WTC11 (cell line): ENCODE measurements around the gene TYMS. TPM values are rescaled to one million over a fixed set of nuclear protein-coding genes. Genes with fewer than 3 reads are reported as not detected.

Source experiments
- ATAC-seq: fragments of 200-7000 bp; cut with Tn5 transposase; 2 replicates; pipeline ENCODE4 v1.10.0; 2021; ENCODE audit warnings: mild to moderate bottlenecking, moderate library complexity
- Bru-seq: library from RNA; stranded (reverse); fragments of 400-500 nt; gene quantifications from one replicate; lab custom pipeline; 2021; lab: Mats Ljungman, UMichigan
- CTCF ChIA-PET: fragments of 300-600 bp; sonication (Branson Sonifier 250); formaldehyde crosslinking; loops from one replicate; lab custom pipeline; 2021; ENCODE audit warnings: antibody characterized with exemption; lab: Charles Lee
- POLR2A ChIA-PET: fragments of 350-600 bp; sonication (Branson Sonifier 250); formaldehyde crosslinking; loops from one replicate; lab custom pipeline; 2021; ENCODE audit warnings: antibody characterized with exemption; lab: Charles Lee
- DNase-seq: peaks from one replicate; pipeline ENCODE4 v3.0.0; 2021; ENCODE audit warnings: low spot score
- H3K27ac Mint-ChIP-seq: 2 replicates; pipeline ENCODE4 v1.8.0; 2021; ENCODE audit warnings: mixed read lengths
- H3K27me3 Mint-ChIP-seq: 2 replicates; pipeline ENCODE4 v1.8.0; 2021; ENCODE audit warnings: low read depth, mild to moderate bottlenecking, moderate library complexity, mixed read lengths
- H3K36me3 Mint-ChIP-seq: 2 replicates; pipeline ENCODE4 v1.8.0; 2021; ENCODE audit warnings: mixed read lengths
- H3K4me1 Mint-ChIP-seq: 2 replicates; pipeline ENCODE4 v1.8.0; 2022; ENCODE audit warnings: mixed read lengths
- H3K4me3 Mint-ChIP-seq: 2 replicates; pipeline ENCODE4 v1.8.0; 2021; ENCODE audit warnings: mild to moderate bottlenecking, moderate library complexity, mixed read lengths
- H3K9me3 Mint-ChIP-seq: 2 replicates; pipeline ENCODE4 v1.8.0; 2021; ENCODE audit warnings: mixed read lengths
- ESRRA ChIP-seq: sonication (generic); formaldehyde crosslinking; IDR thresholded peaks from 2 replicates; pipeline ENCODE4 v1.8.1; 2022; ENCODE audit warnings: mild to moderate bottlenecking, missing genetic modification reagents, borderline replicate concordance
- NFE2L1 ChIP-seq: sonication (generic); formaldehyde crosslinking; IDR thresholded peaks from 2 replicates; pipeline ENCODE4 v1.8.1; 2023; ENCODE audit warnings: missing genetic modification reagents
- RORB ChIP-seq: fragments of 250-450 bp; sonication (Bioruptor Pico); IDR thresholded peaks from 2 replicates; pipeline ENCODE4 v1.9.0; 2021; ENCODE audit warnings: mild to moderate bottlenecking
- SMAD4 ChIP-seq: sonication (generic); formaldehyde crosslinking; IDR thresholded peaks from 2 replicates; pipeline ENCODE4 v1.8.0; 2022; ENCODE audit warnings: mild to moderate bottlenecking, missing genetic modification reagents
- SP1 ChIP-seq: sonication (generic); formaldehyde crosslinking; conservative IDR thresholded peaks from 2 replicates; pipeline ENCODE4 v1.8.1; 2022; ENCODE audit warnings: missing genetic modification reagents
- TCF7 ChIP-seq: sonication (generic); formaldehyde crosslinking; IDR thresholded peaks from 2 replicates; pipeline ENCODE4 v1.8.0; 2022; ENCODE audit warnings: mild to moderate bottlenecking, low read depth, missing genetic modification reagents, moderate library complexity
- ZNF219 ChIP-seq: sonication (generic); formaldehyde crosslinking; IDR thresholded peaks from 2 replicates; pipeline ENCODE4 v1.8.0; 2023; ENCODE audit warnings: missing genetic modification reagents, mild to moderate bottlenecking, borderline replicate concordance
- long read RNA-seq, 3 experiments: library from RNA in 1 of 3; library from capped mRNA in 1 of 3; library from polyadenylated mRNA in 1 of 3; unstranded in 2 of 3; stranded (forward) in 1 of 3; transcript quantifications; one replicate each; pipeline ENCODE4 v2.0.0, GENCODE V29; 2021
- total RNA-seq: library from RNA; stranded (reverse); gene quantifications from 3 replicates; pipeline ENCODE4 v1.2.3, GENCODE V29; 2021
- TF ChIP-seq, protein P1 (sequence below): sonication (generic); formaldehyde crosslinking; IDR thresholded peaks from 2 replicates; pipeline ENCODE4 v1.8.0; 2023; ENCODE audit warnings: missing genetic modification reagents, mild to moderate bottlenecking, borderline replicate concordance
- TF ChIP-seq, protein P2 (sequence below): sonication (generic); formaldehyde crosslinking; IDR thresholded peaks from 2 replicates; pipeline ENCODE4 v1.8.1; 2023; ENCODE audit warnings: mild to moderate bottlenecking, moderate library complexity, missing genetic modification reagents
- TF ChIP-seq, protein P3 (sequence below): sonication (generic); formaldehyde crosslinking; IDR thresholded peaks from 2 replicates; pipeline ENCODE4 v1.8.0; 2022; ENCODE audit warnings: missing genetic modification reagents
- TF ChIP-seq, protein P4 (sequence below): sonication (generic); formaldehyde crosslinking; IDR thresholded peaks from 2 replicates; pipeline ENCODE4 v1.8.1; 2022; ENCODE audit warnings: low read depth, mild to moderate bottlenecking, moderate library complexity, missing genetic modification reagents, borderline replicate concordance
- TF ChIP-seq, protein P5 (sequence below): sonication (generic); formaldehyde crosslinking; IDR thresholded peaks from 2 replicates; pipeline ENCODE4 v1.8.1; 2023; ENCODE audit warnings: mild to moderate bottlenecking, missing genetic modification reagents, borderline replicate concordance
- TF ChIP-seq, protein P6 (sequence below): sonication (generic); formaldehyde crosslinking; IDR thresholded peaks from 2 replicates; pipeline ENCODE4 v1.8.0; 2022; ENCODE audit warnings: mild to moderate bottlenecking, missing genetic modification reagents
- TF ChIP-seq, protein P7 (sequence below): sonication (generic); formaldehyde crosslinking; IDR thresholded peaks from 2 replicates; pipeline ENCODE4 v1.8.1; 2022; ENCODE audit warnings: mild to moderate bottlenecking, moderate library complexity, missing genetic modification reagents

The TYMS gene
- 83.2 to 86.4 TPM (median 86.3 TPM) in 3 replicates for total RNA-seq
- Bru-seq, nascent RNA, result percentile 92 among the genes with signal in this experiment
- long read RNA-seq, experiment 1, transcript TYMS-205 (5 exons, 886 nt), result minor isoform, 12 of 234 reads
- long read RNA-seq, experiment 1, transcript TYMS-203 (7 exons, 1,662 nt), result major isoform, 184 of 234 reads
- long read RNA-seq, experiment 1, partial matches to known transcripts, result 8 of 234 reads
- long read RNA-seq, experiment 1, other reads (novel, unspliced or antisense), result 29 of 234 reads
- long read RNA-seq, experiment 2, transcript TYMS-203 (7 exons, 1,662 nt), result major isoform, 109 of 143 reads
- long read RNA-seq, experiment 2, partial matches to known transcripts, result 27 of 143 reads
- long read RNA-seq, experiment 2, other reads (novel, unspliced or antisense), result 3 of 143 reads
- long read RNA-seq, experiment 3, partial matches to known transcripts, result 3 of 8 reads
- long read RNA-seq, experiment 3, other reads (novel, unspliced or antisense), result 2 of 8 reads

DNA sequence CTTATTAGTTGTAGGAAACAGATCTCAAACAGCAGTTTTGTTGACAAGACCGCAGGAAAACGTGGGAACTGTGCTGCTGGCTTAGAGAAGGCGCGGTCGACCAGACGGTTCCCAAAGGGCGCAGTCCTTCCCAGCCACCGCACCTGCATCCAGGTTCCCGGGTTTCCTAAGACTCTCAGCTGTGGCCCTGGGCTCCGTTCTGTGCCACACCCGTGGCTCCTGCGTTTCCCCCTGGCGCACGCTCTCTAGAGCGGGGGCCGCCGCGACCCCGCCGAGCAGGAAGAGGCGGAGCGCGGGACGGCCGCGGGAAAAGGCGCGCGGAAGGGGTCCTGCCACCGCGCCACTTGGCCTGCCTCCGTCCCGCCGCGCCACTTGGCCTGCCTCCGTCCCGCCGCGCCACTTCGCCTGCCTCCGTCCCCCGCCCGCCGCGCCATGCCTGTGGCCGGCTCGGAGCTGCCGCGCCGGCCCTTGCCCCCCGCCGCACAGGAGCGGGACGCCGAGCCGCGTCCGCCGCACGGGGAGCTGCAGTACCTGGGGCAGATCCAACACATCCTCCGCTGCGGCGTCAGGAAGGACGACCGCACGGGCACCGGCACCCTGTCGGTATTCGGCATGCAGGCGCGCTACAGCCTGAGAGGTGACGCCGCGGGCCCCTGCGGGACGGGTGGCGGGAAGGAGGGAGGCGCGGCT, at the start of gene TYMS:
Gene TYMS, plus strand, starts transcription at position 343 of the 690 bp plus-strand sequence. Its CDS starts 90 bp downstream, at position 433.
- Mint-ChIP-seq H3K27ac (peak within 1 kb of the TSS; percentile 95), H3K27me3 (no peaks in the 10 kb centered on the region), H3K4me1 (peaks cover 40% of the 10 kb centered on the region), H3K4me3 (peak within 1 kb of the TSS; percentile 88), H3K36me3 (peaks cover 38% of the 10 kb centered on the region), H3K9me3 (peaks cover 9% of the 10 kb centered on the region)
- peak; percentile 57 for ATAC-seq
- ChIA-PET CTCF (interaction anchor here (0.7 to 3.4 kb wide), 11 partner anchors 9 to 182 kb away, joined by 3 to 30 read pairs (median 10); partner anchors contain the start of gene ENOSF1), POLR2A (interaction anchor here (0.5 to 2.4 kb wide), 10 partner anchors 8 to 516 kb away, joined by 3 to 10 read pairs (median 4); partner anchors contain the start of genes ENOSF1 and THOC1)
- peak; percentile 77 for DNase-seq
- TF ChIP-seq SP1 (CRISPR knock-in tag), result peak; percentile 62; the same call in 1 of the 2 replicates
- no peak for TF ChIP-seq TCF7 (CRISPR knock-in tag)
- TF ChIP-seq, protein P1, sequence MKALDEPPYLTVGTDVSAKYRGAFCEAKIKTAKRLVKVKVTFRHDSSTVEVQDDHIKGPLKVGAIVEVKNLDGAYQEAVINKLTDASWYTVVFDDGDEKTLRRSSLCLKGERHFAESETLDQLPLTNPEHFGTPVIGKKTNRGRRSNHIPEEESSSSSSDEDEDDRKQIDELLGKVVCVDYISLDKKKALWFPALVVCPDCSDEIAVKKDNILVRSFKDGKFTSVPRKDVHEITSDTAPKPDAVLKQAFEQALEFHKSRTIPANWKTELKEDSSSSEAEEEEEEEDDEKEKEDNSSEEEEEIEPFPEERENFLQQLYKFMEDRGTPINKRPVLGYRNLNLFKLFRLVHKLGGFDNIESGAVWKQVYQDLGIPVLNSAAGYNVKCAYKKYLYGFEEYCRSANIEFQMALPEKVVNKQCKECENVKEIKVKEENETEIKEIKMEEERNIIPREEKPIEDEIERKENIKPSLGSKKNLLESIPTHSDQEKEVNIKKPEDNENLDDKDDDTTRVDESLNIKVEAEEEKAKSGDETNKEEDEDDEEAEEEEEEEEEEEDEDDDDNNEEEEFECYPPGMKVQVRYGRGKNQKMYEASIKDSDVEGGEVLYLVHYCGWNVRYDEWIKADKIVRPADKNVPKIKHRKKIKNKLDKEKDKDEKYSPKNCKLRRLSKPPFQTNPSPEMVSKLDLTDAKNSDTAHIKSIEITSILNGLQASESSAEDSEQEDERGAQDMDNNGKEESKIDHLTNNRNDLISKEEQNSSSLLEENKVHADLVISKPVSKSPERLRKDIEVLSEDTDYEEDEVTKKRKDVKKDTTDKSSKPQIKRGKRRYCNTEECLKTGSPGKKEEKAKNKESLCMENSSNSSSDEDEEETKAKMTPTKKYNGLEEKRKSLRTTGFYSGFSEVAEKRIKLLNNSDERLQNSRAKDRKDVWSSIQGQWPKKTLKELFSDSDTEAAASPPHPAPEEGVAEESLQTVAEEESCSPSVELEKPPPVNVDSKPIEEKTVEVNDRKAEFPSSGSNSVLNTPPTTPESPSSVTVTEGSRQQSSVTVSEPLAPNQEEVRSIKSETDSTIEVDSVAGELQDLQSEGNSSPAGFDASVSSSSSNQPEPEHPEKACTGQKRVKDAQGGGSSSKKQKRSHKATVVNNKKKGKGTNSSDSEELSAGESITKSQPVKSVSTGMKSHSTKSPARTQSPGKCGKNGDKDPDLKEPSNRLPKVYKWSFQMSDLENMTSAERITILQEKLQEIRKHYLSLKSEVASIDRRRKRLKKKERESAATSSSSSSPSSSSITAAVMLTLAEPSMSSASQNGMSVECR, result peak; percentile 66; the same call in 1 of the 2 replicates
- peak; percentile 80; the same call in 1 of the 2 replicates for TF ChIP-seq NFE2L1 (CRISPR knock-in tag)
- TF ChIP-seq, protein P2, sequence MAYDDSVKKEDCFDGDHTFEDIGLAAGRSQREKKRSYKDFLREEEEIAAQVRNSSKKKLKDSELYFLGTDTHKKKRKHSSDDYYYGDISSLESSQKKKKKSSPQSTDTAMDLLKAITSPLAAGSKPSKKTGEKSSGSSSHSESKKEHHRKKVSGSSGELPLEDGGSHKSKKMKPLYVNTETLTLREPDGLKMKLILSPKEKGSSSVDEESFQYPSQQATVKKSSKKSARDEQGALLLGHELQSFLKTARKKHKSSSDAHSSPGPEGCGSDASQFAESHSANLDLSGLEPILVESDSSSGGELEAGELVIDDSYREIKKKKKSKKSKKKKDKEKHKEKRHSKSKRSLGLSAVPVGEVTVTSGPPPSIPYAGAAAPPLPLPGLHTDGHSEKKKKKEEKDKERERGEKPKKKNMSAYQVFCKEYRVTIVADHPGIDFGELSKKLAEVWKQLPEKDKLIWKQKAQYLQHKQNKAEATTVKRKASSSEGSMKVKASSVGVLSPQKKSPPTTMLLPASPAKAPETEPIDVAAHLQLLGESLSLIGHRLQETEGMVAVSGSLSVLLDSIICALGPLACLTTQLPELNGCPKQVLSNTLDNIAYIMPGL (CRISPR knock-in tag), result peak; percentile 53; the same call in 1 of the 2 replicates
- TF ChIP-seq, protein P3, sequence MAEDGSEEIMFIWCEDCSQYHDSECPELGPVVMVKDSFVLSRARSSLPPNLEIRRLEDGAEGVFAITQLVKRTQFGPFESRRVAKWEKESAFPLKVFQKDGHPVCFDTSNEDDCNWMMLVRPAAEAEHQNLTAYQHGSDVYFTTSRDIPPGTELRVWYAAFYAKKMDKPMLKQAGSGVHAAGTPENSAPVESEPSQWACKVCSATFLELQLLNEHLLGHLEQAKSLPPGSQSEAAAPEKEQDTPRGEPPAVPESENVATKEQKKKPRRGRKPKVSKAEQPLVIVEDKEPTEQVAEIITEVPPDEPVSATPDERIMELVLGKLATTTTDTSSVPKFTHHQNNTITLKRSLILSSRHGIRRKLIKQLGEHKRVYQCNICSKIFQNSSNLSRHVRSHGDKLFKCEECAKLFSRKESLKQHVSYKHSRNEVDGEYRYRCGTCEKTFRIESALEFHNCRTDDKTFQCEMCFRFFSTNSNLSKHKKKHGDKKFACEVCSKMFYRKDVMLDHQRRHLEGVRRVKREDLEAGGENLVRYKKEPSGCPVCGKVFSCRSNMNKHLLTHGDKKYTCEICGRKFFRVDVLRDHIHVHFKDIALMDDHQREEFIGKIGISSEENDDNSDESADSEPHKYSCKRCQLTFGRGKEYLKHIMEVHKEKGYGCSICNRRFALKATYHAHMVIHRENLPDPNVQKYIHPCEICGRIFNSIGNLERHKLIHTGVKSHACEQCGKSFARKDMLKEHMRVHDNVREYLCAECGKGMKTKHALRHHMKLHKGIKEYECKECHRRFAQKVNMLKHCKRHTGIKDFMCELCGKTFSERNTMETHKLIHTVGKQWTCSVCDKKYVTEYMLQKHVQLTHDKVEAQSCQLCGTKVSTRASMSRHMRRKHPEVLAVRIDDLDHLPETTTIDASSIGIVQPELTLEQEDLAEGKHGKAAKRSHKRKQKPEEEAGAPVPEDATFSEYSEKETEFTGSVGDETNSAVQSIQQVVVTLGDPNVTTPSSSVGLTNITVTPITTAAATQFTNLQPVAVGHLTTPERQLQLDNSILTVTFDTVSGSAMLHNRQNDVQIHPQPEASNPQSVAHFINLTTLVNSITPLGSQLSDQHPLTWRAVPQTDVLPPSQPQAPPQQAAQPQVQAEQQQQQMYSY (CRISPR knock-in tag), result peak; percentile 88
- TF ChIP-seq, protein P4, sequence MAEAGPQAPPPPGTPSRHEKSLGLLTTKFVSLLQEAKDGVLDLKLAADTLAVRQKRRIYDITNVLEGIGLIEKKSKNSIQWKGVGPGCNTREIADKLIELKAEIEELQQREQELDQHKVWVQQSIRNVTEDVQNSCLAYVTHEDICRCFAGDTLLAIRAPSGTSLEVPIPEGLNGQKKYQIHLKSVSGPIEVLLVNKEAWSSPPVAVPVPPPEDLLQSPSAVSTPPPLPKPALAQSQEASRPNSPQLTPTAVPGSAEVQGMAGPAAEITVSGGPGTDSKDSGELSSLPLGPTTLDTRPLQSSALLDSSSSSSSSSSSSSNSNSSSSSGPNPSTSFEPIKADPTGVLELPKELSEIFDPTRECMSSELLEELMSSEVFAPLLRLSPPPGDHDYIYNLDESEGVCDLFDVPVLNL (CRISPR knock-in tag), result 0 out of 2 replicates have a peak, but pooled peaks have one; percentile 47
- TF ChIP-seq RORB (CRISPR knock-in tag), result no peak
- TF ChIP-seq ESRRA (CRISPR knock-in tag), result 0 out of 2 replicates have a peak, but pooled peaks have one; percentile 52
- TF ChIP-seq SMAD4 (CRISPR knock-in tag), result 0 out of 2 replicates have a peak, but pooled peaks have one; percentile 54
- TF ChIP-seq, protein P5, sequence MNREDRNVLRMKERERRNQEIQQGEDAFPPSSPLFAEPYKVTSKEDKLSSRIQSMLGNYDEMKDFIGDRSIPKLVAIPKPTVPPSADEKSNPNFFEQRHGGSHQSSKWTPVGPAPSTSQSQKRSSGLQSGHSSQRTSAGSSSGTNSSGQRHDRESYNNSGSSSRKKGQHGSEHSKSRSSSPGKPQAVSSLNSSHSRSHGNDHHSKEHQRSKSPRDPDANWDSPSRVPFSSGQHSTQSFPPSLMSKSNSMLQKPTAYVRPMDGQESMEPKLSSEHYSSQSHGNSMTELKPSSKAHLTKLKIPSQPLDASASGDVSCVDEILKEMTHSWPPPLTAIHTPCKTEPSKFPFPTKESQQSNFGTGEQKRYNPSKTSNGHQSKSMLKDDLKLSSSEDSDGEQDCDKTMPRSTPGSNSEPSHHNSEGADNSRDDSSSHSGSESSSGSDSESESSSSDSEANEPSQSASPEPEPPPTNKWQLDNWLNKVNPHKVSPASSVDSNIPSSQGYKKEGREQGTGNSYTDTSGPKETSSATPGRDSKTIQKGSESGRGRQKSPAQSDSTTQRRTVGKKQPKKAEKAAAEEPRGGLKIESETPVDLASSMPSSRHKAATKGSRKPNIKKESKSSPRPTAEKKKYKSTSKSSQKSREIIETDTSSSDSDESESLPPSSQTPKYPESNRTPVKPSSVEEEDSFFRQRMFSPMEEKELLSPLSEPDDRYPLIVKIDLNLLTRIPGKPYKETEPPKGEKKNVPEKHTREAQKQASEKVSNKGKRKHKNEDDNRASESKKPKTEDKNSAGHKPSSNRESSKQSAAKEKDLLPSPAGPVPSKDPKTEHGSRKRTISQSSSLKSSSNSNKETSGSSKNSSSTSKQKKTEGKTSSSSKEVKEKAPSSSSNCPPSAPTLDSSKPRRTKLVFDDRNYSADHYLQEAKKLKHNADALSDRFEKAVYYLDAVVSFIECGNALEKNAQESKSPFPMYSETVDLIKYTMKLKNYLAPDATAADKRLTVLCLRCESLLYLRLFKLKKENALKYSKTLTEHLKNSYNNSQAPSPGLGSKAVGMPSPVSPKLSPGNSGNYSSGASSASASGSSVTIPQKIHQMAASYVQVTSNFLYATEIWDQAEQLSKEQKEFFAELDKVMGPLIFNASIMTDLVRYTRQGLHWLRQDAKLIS (CRISPR knock-in tag), result no peak
- TF ChIP-seq, protein P6, sequence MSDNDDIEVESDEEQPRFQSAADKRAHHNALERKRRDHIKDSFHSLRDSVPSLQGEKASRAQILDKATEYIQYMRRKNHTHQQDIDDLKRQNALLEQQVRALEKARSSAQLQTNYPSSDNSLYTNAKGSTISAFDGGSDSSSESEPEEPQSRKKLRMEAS (CRISPR knock-in tag), result peak; percentile 61; the same call in 1 of the 2 replicates
- TF ChIP-seq, protein P7, sequence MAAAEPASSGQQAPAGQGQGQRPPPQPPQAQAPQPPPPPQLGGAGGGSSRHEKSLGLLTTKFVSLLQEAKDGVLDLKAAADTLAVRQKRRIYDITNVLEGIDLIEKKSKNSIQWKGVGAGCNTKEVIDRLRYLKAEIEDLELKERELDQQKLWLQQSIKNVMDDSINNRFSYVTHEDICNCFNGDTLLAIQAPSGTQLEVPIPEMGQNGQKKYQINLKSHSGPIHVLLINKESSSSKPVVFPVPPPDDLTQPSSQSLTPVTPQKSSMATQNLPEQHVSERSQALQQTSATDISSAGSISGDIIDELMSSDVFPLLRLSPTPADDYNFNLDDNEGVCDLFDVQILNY (CRISPR knock-in tag), result peak; percentile 90
- TF ChIP-seq ZNF219 (CRISPR knock-in tag), result peak; percentile 73; the same call in 1 of the 2 replicates
